Astrocyte of the hippocampus (primary cell): ENCODE results near the gene ECEL1.

Experiments
- DNase-seq: peaks from one replicate; pipeline ENCODE4 v3.0.0; 2011; ENCODE audit warnings: low read depth, low spot score

Gene ECEL1

GRCh38 chr2:232484628-232485347 is 2.8 kb downstream of the ECEL1 start:
- DNase-seq = no peak

DNA sequence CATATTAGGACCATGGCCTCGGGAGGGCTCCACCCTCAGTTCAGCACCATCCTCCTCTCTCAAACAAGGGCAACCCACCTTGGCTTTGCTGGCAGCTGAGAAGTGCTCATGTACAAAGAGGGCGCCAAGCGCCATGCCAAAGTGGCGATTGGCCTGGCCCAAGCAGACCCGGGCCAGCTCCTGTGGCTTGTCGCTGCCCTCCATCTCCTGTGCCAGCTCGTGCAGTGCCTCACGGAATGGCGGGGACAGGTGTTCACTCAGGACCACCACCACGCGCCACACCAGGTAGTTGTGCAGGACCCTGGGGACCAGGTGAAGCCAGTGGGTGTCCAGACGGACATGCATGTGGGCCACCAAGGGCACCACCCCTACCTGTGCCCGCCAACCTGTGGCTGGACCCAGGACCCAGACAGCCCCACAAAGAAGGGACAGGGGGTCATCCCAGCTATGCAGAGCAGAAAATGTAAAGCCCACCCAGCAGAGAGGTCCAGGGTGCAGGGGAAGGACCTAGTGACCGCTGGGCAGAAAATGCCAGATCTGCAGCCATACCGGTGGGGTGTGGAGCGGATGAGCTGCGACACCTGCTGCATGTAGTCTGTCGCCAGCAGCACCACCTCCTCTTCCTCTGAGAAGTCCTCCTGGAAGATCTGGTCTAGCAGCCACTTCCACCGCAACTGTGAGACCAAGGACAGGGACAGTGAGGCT is 3.6 kb downstream of the ECEL1 start:
- DNase-seq = no peak

DNA sequence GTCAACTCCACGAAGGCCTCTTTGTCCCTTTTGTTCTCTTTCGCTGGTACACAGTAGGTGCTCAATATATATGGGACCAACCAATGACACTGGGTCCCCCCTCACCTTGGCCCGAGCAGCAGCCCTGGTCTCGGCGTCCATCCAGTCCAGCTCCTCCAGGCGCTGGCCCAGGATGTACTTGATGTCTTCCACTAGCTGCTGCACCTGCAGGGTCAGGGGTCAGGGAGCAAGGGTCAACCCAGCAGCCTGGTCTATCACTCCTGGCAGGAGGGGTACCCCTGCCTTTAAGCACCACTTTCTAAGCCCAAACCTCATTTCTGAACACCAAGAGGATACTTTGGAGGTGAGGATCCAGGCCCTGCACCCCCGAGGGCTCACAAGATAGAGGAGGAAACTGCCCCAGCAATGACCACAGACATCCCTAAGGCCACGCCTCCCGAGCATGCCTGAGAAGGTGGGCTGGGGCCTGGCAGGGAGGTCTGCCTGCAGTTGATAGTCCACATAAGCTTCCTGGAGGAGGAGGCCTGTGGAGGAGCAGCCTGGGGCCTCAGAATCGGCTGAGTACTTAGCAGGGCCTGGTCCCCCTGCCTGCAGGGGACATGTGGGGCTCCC is 4.2 kb downstream of the ECEL1 start:
- no peak for DNase-seq

DNA sequence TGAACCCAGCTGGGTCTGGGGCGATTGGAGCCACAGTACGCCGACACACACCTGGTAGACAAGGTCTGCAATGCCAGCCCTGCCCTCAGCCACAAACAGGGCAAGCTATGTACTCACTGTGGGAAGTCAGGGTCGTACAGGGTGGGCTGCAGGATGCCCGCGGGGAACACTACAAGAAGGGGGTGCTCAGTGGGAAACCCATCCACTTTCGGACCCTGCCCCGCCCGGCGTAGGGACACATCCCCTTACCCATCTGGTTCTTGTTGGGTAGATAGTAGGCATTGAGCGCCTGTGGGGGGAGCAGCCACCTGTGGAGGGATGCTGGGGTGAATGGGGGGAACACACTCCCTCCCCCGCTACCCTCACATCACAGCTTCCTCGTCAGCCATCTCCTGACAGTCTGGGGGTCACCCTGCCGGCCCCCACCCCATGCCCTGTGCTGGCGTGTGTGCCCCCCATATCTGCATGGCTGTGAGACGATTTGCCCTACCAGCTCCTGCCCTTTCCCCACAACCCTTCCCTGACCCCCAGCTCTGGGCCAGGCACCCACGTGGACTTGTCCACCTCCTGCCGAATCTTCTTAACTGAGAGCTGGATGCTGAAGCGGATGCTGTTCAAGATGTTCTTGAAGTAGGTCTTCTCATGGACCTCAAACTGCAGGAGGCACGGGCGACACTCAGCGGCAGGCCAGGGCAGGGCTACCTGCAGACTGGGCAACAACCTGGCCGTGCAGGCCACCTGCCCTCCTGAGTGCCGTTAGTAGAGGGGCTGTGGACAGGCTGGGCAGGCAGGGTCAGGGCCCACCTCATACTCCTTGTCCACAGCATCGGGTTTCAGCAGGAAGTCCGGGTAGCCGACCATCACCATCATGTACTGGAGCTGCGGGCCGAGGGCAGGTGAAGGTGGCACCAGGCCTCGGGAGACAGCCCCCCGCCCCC is 5.1 kb downstream of the ECEL1 start:
- no peak for DNase-seq

DNA sequence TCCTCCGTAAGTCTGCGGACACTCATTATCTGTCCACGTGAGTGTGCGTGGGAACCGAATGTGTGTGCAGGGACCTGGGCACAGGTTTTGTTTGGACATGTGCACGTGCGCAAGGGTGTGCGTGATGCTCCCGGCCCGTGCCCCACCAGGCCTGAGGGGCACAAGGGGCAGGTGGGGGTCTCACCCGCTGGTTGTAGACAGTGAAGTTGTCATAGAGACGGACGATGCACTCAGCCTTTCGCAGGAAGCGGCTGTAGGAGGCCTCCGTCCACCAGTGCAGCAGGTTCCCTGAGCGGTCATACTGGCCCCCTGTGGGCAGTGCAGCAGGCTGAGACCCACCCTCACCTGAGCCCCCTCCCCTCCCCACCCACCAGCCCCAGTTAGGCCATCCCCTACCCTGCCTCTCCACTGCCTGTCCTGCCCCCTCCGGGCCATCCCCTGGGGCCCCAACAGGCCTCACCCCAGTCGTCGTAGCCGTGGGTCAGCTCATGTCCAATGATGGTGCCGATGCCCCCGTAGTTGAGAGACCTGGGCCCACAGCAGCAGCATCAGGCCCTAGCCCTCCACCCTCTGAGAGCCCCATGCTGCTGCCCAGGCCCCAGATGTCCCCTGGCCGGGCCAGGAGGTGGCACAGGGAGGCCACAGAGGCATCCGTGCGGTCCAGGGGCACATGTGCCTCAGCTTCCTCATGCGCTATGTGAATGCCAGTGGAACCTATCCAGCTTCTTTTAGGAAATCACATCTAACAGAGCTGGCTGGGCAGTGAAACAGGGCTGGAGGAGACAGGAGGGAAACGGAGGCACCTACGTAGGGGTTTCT is 6.1 kb downstream of the ECEL1 start:
- DNase-seq = no peak

- DNase-seq = no peak
Measured at GRCh38 chr2:232480201-232481190, 7.1 kb downstream of the ECEL1 start.

DNA sequence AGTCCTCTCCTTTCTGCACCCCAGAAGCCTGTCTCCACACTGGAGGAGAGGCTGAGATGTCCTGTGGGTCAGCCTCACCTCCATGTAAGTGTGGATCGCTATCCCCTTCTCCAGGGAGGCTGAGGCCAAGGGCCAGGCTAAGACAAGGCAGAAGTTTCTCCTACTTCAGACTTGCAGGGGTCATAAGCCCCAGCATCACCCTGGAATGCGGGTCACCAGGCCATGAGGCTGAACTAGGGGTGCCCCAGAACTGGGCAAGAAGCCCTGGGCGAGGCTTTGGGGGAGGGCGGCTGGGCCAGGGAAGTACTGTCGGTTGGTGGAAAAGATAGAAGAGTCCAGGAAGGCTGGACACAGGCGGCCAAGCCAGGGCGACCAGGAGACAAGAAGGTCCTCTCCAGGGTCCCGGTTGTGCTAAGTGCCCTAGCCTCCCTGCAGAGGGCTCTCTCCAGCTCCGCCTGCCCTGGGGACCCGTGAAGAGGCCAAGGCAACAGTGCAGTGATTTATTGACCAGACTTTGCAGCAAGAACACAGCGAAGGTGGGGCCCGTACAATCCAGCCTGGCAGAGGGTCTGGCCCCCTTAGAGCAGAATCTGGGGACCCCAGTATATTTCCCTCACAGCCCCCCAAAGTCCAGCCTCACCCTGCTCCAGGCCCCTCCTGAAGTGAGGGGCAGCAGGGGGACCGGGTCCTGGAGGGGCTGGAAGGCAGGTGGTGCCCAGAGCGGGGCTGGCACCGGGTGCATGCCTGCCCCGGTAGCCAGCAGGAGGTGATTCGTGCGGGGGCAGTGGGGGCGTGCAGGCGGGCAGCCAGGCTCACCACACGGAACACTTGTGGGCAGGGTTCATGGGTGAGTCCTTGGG is 8.1 kb downstream of the ECEL1 start:
- no peak for DNase-seq

DNA sequence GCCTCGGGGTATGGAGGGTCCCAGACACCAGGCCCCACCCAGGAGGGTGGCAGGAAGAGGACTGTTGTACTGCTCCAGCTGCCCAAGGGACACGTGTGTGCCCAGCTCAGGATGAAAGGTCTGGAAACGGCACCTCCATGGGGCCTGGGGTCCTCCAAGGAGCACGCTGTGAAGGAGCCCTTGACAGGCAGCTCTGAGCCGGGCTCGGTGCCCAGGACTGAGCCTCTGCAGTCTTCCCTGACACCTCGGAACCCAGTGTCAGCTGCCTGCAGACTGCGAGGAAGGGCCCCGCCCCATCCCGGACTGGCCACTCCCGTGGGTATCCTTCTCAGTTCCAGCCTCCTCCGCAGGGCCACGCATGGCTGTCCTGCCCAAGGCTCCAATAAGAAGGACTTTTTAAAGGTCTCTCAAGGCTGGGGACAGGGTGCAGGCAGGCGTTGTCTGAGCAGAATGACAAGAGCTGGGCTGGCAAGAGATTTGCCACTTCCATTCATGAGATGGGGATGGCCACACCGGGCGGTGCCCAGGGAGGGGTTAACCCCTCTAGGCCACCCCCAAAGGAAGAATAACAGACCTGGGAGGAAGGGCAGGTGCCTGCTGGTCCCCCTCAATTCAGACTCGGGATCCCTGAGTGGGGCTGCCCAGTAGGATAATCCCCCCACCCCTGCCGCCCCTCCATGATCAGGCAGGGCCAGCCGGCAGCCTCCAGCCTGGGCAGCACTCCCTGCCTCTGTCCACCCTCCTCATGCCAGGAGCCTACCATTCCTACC is 8.9 kb downstream of the ECEL1 start:
- DNase-seq = no peak

DNA sequence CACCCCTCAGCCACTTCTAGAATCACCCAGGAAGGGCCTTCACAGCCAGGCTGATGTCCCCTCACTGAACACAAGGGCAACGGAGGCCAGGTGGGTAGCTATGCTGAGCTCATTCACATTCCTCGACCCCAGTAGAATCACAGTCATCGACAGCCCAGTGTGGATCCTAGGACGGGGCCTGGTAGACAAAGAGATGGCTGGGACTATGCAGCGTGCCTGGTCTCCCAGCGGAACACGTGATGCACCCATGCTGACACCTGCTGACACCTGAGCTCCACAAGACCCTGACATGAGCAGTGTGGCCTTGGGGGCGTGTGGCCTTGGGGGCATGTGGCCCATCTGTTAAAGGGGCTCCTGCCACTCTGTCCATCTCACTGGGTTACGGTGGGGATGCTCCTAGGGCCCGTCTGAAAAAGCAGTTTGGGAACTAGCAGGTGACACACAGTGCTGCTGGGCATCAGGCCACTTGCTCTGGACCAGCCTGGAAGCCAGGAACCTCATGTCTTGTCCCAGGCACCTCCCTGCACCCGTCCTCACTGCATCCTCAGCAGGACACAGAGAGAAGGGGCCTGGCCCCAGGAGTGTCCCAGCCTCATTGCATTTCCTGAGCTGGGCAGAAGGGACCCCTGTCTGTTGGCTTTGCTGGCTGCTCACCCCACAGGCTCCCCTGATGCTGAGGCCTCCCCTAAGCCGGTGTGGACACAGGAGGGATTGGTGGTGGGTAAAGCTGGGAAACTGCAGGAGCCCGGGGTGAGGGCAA is 9.7 kb downstream of the ECEL1 start:
- DNase-seq = no peak

DNA sequence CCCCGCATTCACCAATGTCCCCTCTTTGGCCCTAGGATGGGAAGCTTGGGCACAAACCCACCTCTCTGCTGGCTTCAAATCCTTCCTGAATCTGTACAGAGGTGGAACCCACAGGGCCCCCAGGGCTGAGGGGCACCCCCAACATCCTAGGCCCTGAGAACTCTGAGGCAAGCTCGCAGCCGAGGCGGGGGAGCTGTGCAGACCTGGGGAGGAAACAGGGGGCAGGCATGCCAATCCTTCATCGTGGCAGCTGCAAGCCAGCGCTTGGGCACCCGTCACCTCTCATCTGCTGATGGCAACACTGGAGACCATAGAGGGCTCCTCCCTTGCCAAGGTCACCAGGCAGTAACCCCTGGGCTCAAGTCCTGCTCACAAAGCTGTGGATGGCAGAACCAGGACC is 10.8 kb downstream of the ECEL1 start:
- DNase-seq = no peak

DNA sequence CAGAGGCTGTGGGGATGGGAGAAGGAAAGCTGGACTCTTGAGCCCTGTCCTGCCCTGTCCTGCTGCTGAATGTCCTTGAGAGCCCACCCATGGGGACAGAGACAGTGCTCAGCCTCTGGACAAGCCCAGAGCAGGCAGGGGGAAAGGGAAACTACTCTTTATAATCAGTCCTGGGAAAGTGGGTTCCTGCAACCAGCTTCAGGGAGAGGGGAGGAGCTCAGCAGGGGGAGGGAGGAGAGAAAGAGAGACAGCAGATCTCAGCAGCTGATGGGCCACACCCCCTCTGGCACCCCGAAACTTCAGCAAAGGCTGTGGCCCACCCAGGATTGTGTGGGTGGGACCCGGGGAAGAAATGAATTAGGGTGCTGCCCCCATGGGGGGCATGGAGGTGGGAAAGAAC is 11.6 kb downstream of the ECEL1 start:
- no peak for DNase-seq

DNA sequence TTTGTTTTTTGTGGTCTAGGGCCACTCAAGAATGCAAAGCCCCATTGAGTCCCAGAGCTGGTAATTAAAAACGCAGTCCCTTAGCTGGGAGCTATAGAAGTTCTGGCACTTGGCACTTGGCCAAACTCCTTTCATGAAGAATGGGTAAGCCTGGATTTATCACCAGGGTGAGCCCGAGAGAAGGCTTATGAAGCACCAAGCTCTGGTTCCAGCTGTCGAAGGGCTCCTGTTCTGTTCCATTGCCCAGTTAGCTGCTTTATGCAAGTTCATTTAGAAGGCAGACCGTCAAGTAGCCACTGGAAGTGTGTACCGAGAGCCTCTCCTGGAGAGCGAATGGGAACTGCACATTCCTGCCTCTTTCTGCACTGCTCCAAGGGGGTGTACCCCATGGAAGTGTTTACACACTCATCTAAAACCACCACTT is 14.2 kb downstream of the ECEL1 start:
- peak; percentile 47 for DNase-seq

DNA sequence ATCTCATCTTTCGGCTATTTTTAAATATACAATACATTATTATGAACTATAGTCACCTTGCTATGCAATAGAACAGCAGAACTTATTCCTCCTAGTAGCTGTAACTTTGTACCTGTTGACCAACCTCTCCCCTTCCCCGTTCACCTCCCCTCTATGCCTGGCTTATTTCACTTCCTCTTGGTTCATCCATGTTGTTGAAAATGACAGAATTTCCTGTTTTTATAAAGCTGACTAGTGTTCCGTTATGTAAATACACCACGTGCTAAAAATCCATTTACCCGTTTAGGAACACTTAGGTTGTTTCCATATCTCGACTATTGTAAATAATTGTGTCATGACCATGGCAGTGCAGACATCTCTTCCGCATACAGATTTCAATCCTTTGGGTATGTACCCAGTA is 21.4 kb downstream of the ECEL1 start:
- DNase-seq = no peak

- DNase-seq = no peak
Measured at GRCh38 chr2:232465061-232465460, 22.6 kb downstream of the ECEL1 start.

DNA sequence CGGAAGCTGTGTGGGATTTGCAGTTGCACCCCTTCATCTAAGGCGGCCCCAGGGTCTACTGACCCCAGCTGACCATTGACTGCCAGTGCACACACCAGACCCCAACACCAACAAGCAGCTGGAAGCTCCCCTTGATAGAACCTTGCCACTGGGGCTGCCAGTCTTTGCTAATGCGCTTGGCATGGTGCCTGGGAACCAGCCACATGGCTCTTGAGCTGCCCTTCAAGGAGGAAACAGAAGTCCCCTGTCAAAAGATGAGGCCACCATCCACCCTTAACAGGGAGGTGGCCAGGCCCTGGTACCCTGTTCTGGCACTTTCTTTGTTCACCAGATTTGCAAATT is 23.1 kb downstream of the ECEL1 start:
- DNase-seq = no peak

- no peak for DNase-seq
Measured at GRCh38 chr2:232463701-232464543, 23.7 kb downstream of the ECEL1 start.
